Measurements from ENCODE around the gene SLC35B1. TPM values are rescaled to one million over a fixed set of nuclear protein-coding genes. Genes with fewer than 3 reads are reported as not detected.

Gene SLC35B1
- total and polyA plus RNA-seq, 10 of the 15 experiments (the other 5 are each of a cell fraction or from before 2014, with no cell fraction given), result 40.0 to 113 (median 51.6) TPM

DNA sequence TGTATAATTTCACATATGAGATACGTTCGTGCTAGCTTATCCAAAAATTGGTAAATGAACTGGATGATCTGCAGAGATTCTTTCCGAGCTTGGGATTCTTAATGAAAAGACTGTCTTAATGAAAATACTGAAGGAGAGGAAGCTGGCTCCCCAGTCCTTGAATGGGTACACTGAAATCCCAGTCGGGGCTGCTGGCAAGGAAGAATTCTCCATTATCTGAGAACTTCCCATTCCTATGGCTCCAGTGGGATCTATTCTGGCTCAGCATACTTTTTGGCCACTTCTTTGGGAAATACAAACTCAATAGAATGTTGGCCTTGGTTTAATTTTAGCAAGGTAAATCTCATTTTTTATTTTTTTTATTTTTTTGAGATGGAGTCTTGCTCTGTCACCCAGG is 23.7 kb upstream of the SLC35B1 start:
- TSS peak; percentile 48 for BruUV-seq (replicated peaks)
- intact Hi-C loops (cut with micrococcal nuclease; ENCODE audit: unreplicated experiment) (no loop called here), in situ Hi-C loops (cut with MboI) (no loop called here)
- Histone ChIP-seq H3K4me1 (ENCODE audit: control insufficient read depth, insufficient read depth, low read length) (peaks cover 5% of the 10 kb centered on the region), H3K4me3 (no peak overlapping the region), H3K9me3 (replicated peaks; ENCODE audit: control insufficient read depth, insufficient read depth, low read length) (no peaks in the 10 kb centered on the region), H3K79me2 (ENCODE audit: control insufficient read depth, insufficient read depth, low read length) (no peaks in the 10 kb centered on the region), H3K9ac (ENCODE audit: control insufficient read depth, insufficient read depth, low read length) (no peak overlapping the region), H4K20me1 (ENCODE audit: control insufficient read depth, insufficient read depth) (no peaks in the 10 kb centered on the region), H3K27ac (ENCODE audit: control insufficient read depth, insufficient read depth) (no peak overlapping the region), H2AFZ (ENCODE audit: control insufficient read depth, low read depth, low read length) (no peak overlapping the region), H3K36me3 (ENCODE audit: control insufficient read depth in 2 of 2, insufficient read depth in 2 of 2, low read length in 1 of 2) (peaks cover 0 to 7% of the 10 kb centered on the region in 2 experiments; a peak in 3 of 4 replicates), H3K4me2 (ENCODE audit: control insufficient read depth, insufficient read depth) (no peak overlapping the region), H3K27me3 (replicated peaks in 1 of 2; ENCODE audit: control insufficient read depth in 2 of 2, insufficient read depth in 2 of 2, low read length in 1 of 2) (no peaks in the 10 kb centered on the region)
- TF ChIP-seq SIN3A (IDR thresholded peaks at IDR 0.05; ENCODE audit: low read depth, low read length) (no peak), KLF5 (IDR thresholded peaks at IDR 0.05; ENCODE audit: partially characterized antibody) (no peak), PAX5 (IDR thresholded peaks at IDR 0.05; ENCODE audit: borderline replicate concordance, low read depth, low read length) (no peak), RBBP5 (conservative IDR thresholded peaks at IDR 0.05) (no peak)
- ChIA-PET POLR2A (interaction anchor here (1.7 kb wide), 2 partner anchors 11 to 32 kb away, joined by 6 to 7 read pairs; partner anchors contain the start of gene FAM117A), RAD21 (ENCODE audit: unreplicated experiment) (interaction anchor here (0.6 to 1.2 kb wide), 3 partner anchors 19 to 170 kb away, joined by 3 to 5 read pairs (median 3); partner anchors contain the start of gene SLC35B1), SMC1A (ENCODE audit: uncharacterized antibody, unreplicated experiment) (interaction anchor here (0.7 to 1.8 kb wide), 6 partner anchors 10 to 56 kb away, joined by 3 to 8 read pairs (median 4); no protein-coding TSS in a partner anchor), CTCF (interaction anchor here (0.7 to 1.7 kb wide), 3 partner anchors 18 to 174 kb away, joined by 3 to 5 read pairs (median 3); partner anchors contain the start of gene SLC35B1)
- WGBS (ENCODE audit: insufficient coverage, insufficient replicate concordance, low lambda C conversion rate, missing lambda C conversion rate), result 68% methylated on average over 4 of the region's 4 CpGs
- ATAC-seq, result no peak
- no peak for FAIRE-seq
- DNase-seq (ENCODE audit: low read depth, low spot score), result no peak

DNA sequence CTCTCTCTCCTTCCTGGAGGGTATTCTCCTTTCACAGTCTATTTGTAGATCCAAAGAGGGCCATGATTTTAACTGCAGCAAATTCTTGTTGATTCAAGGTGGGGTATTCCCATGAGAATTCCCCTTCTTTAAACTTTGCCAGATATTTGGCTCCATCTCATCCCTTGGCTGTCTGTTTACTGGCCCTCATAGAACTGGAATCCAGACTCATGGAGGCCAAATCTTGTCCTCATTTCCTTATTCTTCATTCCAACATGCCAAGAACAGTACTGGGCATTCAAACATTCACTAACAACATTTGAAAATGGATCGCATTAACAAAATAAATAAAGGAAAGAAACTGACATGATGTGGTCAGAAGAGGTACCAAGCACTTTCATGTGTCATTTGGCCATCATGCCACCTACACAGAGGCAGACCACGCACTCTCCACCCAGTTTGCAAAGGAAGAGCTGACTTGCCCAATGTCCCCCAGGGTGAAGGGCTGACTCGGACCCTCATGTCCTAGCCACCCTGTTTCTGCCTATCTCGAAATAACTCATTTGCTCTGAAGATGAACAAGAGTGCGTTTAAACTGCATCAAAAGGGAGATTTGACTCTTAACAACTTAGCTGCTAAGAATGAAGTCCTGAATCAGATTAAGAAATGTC is 23.1 kb upstream of the SLC35B1 start:
- H3K4me2 ChIP-seq (ENCODE audit: control insufficient read depth, insufficient read depth), result no peak overlapping the region
- H3K27ac ChIP-seq (ENCODE audit: control insufficient read depth, insufficient read depth), result no peak overlapping the region
- in situ Hi-C loops (cut with MboI), result no loop called here
- DNase-seq (ENCODE audit: low read depth, low spot score) (no peak), ATAC-seq (no peak), FAIRE-seq (no peak)
- 30% methylated on average over 5 of the region's 5 CpGs for WGBS (ENCODE audit: insufficient coverage, insufficient replicate concordance, low lambda C conversion rate, missing lambda C conversion rate)
- peaks cover 5% of the 10 kb centered on the region for H3K4me1 ChIP-seq (ENCODE audit: control insufficient read depth, insufficient read depth, low read length)
- ChIA-PET POLR2A (interaction anchor here (1.7 kb wide), 2 partner anchors 11 to 33 kb away, joined by 6 to 7 read pairs; partner anchors contain the start of gene FAM117A), RAD21 (ENCODE audit: unreplicated experiment) (interaction anchor here (1.0 to 1.3 kb wide), 3 partner anchors 19 to 33 kb away, joined by 3 to 5 read pairs (median 3); partner anchors contain the start of genes FAM117A and SLC35B1), SMC1A (ENCODE audit: uncharacterized antibody, unreplicated experiment) (interaction anchor here (0.7 to 1.8 kb wide), 8 partner anchors 8 to 57 kb away, joined by 3 to 8 read pairs (median 4); no protein-coding TSS in a partner anchor), CTCF (interaction anchor here (1.7 kb wide), 1 partner anchor 23 kb away, joined by 5 read pairs; the partner anchor contains the start of gene SLC35B1)
- peaks cover 0 to 8% of the 10 kb centered on the region in 2 experiments; a peak in 3 of 4 replicates for H3K36me3 ChIP-seq (ENCODE audit: control insufficient read depth in 2 of 2, insufficient read depth in 2 of 2, low read length in 1 of 2)
- no peaks in the 10 kb centered on the region; the same call in 2 of the 3 replicates for H3K9me3 ChIP-seq (replicated peaks; ENCODE audit: control insufficient read depth, insufficient read depth, low read length)
- BruUV-seq (replicated peaks), result no TSS peak
- TF ChIP-seq STAT3 (IDR thresholded peaks at IDR 0.05; ENCODE audit: low read depth, low read length), result no peak
- 0 out of 2 replicates have a peak, but pooled peaks have one; percentile 40 for TF ChIP-seq RUNX3 (IDR thresholded peaks at IDR 0.05; ENCODE audit: low read length)
- no peak for TF ChIP-seq HDAC6 (IDR thresholded peaks at IDR 0.05; ENCODE audit: unreplicated experiment)
- TF ChIP-seq POLR2AphosphoS5 (IDR thresholded peaks at IDR 0.05; ENCODE audit: low read length), result no peak
- no peak overlapping the region for H3K9ac ChIP-seq (ENCODE audit: control insufficient read depth, insufficient read depth, low read length)
- H3K4me3 ChIP-seq, result no peak overlapping the region
- no peaks in the 10 kb centered on the region for H3K27me3 ChIP-seq (replicated peaks in 1 of 2; ENCODE audit: control insufficient read depth in 2 of 2, insufficient read depth in 2 of 2, low read length in 1 of 2)
- no peaks in the 10 kb centered on the region for H4K20me1 ChIP-seq (ENCODE audit: control insufficient read depth, insufficient read depth)
- intact Hi-C loops (cut with micrococcal nuclease; ENCODE audit: unreplicated experiment), result no loop called here
- H3K79me2 ChIP-seq (ENCODE audit: control insufficient read depth, insufficient read depth, low read length), result no peaks in the 10 kb centered on the region
- H2AFZ ChIP-seq (ENCODE audit: control insufficient read depth, low read depth, low read length), result no peak overlapping the region
